SH-SY5Y (cell line): ENCODE results near the gene NUBP2.

ENCODE experiments used
- GATA2 ChIP-seq: IDR thresholded peaks from 2 replicates; pipeline ENCODE4 v1.6.1; 2011; ENCODE audit warnings: mild to moderate bottlenecking, low read depth, low read length
- GATA3 ChIP-seq: IDR thresholded peaks from 2 replicates; pipeline ENCODE4 v1.6.1; 2011; ENCODE audit warnings: low read depth, mild to moderate bottlenecking, low read length, moderate library complexity

GRCh38 chr16:1757714-1758461, 24.9 kb upstream of the NUBP2 start:
- TF ChIP-seq GATA2 (no peak), GATA3 (no peak)
